HL-60/S4 treated with retinoic acid at 250 ng/mL for 4 days and 3 days (cell line): Measurements from ENCODE around the gene RASSF10.

ENCODE experiments used
- in situ Hi-C: fragments of 300-500 bp; cut with MboI; formaldehyde crosslinking; loops from 2 replicates; pipeline ENCODE4 v1.7.0; 2022; ENCODE audit warnings: low sequenced_read_pairs

Gene RASSF10

DNA sequence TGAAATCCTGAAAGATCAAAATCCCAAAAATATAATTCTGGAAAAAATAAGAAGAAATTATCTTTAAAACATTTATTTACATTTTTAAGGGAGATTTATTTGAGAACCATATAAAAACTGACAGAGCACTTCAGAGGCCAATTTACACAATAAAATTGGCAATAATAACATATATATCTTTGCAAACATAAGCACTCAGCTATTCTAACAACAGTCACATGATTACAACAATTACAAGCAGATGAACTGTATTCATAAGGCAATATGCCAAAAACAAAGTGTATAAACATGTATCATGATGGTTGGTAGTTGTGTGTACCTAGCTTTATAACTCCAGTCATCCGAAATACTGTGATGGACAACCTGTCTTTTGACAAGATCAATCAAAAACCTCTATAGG is 17.7 kb upstream of the RASSF10 start:
- in situ Hi-C loops = no loop called here

- in situ Hi-C loops = no loop called here
These were observed 15.5 kb upstream of the RASSF10 start for GRCh38 chr11:12993626-12994025.

GRCh38 chr11:12994476-12994875 is 14.6 kb upstream of the RASSF10 start:
- in situ Hi-C loops = no loop called here

- in situ Hi-C loops = no loop called here
These were observed 13.9 kb upstream of the RASSF10 start for GRCh38 chr11:12995188-12995587.

DNA sequence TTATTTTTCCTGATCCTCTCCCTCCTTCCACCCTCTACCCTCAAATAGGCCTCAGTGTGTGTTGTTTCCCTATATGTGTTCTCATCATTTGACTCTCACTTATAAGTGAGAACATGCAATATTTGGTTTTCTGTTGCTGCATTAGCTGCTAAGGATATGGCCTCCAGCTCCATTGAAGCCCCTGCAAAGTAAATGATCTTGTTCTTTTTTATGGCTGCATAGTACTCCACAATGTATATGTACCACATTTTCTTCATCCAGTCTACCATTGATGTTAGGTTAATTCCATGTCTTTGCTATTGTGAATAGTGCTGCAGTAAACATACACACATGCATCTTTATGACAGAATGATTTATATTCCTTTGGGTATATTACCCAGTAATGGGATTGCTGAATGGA is 13.3 kb upstream of the RASSF10 start:
- in situ Hi-C loops = no loop called here

DNA sequence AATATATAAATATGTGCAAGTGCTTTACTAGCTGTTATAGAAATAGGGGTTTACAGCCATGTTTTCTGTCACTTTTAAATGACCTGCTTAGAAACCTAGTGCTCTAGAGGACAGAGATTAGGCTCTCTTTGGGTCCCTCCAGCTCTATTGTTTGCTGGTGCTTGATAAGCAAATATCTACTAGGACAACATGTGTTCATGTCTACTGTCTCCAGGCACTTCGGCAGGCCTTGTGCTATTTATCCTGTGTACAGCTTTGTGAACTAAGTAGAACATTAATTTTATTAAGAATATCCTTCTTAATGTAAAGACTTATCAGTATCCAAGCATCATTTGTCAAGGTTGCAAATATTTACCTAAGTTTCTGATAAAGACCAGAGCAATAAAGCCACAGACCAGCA is 11.9 kb upstream of the RASSF10 start:
- in situ Hi-C loops = no loop called here

- in situ Hi-C loops = no loop called here
These were observed 10.8 kb upstream of the RASSF10 start for GRCh38 chr11:12998336-12998735.

GRCh38 chr11:12999597-12999996 is 9.5 kb upstream of the RASSF10 start:
- in situ Hi-C loops = no loop called here

DNA sequence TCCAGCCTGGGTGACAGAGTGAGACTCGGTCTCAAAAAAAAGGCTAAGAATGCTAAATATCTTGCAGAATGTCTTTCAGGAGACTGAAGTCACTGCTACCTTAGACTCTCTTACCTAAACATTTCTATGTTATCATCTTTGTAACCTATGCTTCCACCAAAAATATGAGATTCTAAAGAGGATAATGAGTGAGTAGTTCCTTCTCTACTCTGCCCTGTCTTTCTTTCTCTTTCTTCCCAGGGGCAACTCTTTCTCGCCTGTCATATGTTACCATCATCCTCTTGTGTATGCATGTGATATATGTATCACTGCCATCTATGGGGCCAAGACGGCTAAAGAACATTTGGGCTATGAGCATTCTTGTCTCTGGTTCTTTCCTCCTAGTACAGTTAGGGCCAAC is 9.0 kb upstream of the RASSF10 start:
- in situ Hi-C loops = no loop called here

GRCh38 chr11:13000721-13001120 is 8.4 kb upstream of the RASSF10 start:
- in situ Hi-C loops = no loop called here

GRCh38 chr11:13003736-13004493 is 5.2 kb upstream of the RASSF10 start:
- in situ Hi-C loops = no loop called here

DNA sequence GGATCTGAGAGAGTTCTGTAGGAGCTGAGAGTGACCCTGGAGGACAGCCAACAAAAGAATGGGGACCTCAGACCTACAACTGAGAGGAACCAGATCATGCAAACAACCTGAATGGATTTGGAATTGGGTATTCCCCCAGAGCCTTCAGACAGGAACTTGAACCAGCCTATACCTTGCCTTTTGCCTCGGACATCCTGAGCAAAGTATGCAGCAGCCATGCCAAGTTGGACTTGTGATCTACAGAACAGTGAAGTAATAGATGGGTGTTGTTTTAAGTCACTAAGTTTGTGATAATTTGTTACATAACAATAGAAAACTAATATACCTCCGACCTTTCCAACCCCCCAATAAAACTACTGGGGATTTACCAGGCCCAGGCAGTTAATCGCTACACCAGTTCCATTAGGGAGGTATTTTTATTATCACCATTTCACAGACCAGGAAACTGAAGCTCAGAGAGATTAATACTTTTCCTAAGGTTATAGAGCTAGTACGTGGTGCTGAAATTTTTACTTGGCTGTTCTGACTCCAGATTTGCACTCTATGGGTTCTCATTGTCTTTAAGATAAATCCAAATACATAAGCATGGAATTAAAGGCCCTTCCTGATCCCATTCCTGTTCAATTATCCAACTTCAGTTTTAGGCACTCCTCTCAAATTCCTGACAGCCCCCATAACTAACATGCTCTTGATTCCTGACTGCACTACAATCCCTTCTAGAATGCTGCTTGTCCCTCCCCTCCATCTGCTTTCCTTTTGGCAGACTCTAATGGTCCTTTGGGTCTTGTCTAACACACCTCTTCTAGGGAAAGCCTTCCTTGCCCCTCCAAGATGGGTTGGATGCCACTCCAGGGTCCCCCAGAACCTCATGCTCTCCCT is 1.7 kb upstream of the RASSF10 start:
- in situ Hi-C loops = no loop called here

DNA sequence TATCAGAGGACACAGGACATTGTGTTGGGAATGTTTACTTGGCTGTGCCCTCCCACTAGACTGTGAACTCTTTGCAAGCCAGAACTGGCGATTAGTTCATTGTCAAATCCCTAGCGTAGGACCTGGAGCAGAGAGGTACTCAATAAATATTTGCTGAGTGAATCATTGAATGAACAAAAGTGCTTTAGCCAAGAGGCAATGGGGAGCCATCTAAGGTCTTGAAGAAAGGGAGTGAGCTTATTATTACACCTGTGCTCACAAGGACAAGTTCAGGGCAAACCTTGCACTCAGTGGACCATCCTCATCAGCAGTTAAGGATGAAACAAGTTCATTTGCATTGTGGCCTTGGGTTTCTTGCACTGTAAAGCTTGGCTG is 1.1 kb upstream of the RASSF10 start:
- in situ Hi-C loops = no loop called here

DNA sequence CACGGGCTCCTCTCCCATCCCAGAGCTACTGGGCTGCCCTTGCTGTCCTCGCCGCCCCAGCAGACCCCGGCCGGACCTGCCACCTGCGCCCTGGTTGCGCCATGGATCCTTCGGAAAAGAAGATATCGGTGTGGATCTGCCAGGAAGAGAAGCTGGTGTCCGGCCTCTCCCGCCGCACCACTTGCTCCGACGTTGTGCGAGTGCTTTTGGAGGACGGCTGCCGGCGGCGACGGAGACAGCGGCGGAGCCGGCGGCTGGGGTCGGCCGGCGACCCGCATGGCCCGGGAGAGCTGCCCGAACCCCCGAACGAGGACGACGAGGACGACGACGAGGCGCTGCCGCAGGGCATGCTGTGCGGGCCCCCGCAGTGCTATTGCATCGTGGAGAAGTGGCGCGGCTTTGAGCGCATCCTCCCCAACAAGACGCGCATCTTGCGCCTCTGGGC is 382 bp downstream of the RASSF10 start:
- in situ Hi-C loops = no loop called here

DNA sequence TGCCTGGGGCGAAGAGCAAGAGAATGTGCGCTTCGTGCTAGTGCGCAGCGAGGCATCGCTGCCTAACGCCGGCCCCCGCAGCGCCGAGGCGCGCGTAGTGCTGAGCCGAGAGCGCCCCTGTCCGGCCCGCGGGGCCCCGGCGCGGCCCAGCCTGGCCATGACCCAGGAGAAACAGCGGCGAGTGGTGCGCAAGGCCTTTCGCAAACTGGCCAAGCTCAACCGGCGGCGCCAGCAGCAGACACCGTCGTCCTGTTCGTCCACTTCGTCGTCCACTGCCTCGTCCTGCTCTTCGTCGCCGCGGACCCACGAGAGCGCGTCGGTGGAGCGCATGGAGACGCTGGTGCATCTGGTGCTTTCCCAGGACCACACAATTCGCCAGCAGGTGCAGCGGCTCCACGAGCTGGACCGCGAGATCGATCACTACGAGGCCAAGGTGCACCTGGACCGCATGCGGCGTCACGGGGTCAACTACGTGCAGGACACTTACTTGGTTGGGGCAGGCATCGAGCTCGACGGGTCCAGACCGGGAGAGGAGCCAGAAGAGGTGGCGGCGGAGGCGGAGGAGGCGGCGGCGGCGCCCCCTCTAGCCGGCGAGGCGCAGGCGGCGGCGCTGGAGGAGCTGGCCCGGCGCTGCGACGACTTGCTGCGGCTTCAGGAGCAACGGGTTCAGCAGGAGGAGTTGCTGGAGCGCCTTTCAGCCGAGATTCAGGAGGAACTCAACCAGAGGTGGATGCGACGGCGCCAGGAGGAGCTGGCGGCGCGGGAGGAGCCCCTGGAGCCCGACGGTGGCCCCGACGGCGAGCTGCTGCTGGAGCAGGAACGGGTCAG is 1.0 kb downstream of the RASSF10 start:
- in situ Hi-C loops = no loop called here

GRCh38 chr11:13010749-13011465 is 1.8 kb downstream of the RASSF10 start:
- in situ Hi-C loops = no loop called here

- in situ Hi-C loops = no loop called here
These were observed 2.4 kb downstream of the RASSF10 start for GRCh38 chr11:13011466-13012055.

DNA sequence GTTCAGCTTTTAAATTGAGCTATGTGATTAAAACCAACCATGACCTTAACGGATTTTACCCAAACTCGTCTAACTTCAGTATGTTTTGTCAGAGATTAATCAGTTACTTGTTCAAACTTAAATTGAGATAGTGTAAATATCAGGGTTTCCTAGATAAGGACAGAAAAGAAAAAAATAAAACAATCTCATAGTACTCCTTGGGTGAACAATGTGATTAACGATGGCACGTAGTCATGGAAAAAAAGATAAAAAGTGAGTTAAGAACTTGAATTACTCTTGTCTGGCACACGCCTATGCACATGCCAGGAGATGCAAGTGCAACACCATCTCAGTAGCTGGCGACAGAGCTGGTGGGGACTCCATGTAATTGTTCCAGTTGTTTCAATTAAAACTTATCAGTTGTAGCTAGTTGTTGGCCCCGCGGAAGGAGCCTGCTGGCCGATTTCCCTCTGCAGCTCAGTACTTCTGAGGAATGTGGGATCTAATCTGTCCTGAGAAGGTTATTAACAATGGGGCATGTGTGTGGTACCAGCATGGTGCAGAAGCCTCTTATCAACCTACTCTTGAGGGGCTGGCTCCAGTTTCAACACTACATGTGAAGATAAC is 3.0 kb downstream of the RASSF10 start:
- in situ Hi-C loops = no loop called here

DNA sequence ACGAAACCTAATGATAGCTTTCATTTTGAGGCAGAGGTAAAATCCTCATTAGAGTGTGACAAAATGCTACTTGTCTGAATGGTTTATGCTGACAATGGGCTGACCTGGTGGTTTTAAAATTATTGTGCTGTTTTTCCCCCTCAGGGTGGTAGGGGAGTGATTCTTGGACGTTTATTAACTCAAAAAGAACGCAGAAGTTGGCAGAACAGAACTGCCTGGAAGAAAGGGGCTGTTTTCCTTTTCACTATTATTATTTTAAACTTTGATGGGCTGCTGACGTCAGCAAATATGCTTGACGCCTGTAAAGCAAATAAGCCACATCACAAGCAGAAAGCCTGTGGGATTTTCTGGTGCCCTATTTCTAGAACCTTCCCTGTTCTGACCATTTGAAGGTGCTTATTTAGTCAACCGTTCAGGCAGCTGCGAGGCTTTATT is 4.0 kb downstream of the RASSF10 start:
- in situ Hi-C loops = no loop called here

- in situ Hi-C loops = no loop called here
These were observed 6.6 kb downstream of the RASSF10 start for GRCh38 chr11:13015753-13016152.
